Glomerular visceral epithelial cell (primary cell): Measurements from ENCODE around the gene BTK.

Experiments used
- DNase-seq: peaks from one replicate; pipeline ENCODE4 v3.0.0-alpha.2; 2016; ENCODE audit errors: extremely low spot score

The BTK gene

DNA sequence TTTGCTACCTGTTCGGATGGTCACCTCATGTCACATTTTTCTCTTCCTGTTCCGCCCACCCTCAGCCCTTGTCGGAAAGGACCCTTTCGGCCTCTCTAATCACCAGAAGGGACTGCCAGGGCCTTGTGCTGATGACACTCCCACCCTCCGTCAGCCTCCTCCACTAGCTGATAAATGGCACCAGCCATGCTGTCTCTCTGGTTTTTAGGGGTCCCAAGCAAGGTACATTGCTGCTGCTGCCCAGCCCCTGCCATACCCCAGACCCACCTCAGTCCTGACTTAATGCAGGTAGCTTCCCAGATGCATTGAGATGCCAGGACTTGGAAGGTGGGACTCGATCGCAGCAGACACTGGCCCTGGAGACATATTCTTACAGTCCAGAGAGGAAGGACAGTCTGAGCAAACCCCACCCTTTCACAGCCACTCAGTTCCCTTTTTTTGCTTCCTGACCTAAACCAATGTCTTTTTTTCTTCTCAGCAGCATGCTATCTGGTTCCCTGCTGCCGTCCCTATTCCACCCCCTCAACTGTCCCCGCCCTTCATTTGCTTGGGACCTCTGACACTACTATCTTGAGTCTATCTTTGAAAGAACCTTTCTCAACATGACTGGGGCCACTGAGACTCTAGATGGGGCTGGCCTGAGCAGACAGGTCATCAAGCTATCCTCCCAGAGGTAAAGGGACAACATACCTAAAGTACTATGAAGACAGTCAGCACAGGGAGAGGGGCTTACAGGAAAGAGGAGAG, at the start of gene BTK:
TSS of gene BTK (minus strand) at position 397 of the 747 bp plus-strand sequence. CDS start 10,907 bp downstream, outside the sequence.
- no peak for DNase-seq

GRCh38 chrX:101430457-101431078, 44.6 kb upstream of the BTK start:
- peak; percentile 12 for DNase-seq

DNA sequence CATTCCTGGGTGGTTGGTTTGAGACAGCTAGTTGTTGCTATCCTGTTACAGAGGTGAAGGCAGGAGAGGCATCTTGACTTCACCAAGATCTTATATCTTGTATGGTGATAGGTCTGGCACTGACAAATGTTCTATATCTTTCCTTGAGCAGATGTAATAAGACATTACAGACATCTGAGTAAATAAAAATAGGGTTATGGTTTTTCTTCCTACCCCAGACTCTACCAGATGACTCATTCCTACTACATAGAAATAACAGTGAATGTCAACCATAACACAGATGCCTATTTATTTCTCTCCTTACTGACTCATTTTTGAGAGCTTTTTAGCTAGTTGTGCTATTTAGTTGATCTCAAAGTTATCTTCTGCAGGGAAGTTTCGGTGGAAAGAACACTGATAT, 43.9 kb upstream of the BTK start:
- DNase-seq, result no peak

DNA sequence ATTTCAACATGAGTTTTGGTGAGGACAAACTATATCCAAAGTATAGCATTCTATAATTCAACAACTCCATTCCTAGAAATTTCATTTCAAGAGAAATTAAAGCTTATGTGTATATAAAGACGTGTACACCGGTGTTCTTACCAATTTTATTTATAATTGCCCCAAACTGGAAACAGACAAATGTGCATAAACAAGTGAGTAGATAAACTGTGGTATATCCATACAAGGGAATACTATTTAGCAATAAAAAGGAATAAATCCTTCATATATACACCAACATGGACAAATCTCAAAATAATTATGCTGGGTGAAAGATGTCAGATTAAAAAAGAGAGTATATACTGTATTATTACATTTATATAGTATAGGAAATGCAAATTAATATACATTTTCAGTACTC, 42.0 kb upstream of the BTK start:
- DNase-seq, result no peak

DNA sequence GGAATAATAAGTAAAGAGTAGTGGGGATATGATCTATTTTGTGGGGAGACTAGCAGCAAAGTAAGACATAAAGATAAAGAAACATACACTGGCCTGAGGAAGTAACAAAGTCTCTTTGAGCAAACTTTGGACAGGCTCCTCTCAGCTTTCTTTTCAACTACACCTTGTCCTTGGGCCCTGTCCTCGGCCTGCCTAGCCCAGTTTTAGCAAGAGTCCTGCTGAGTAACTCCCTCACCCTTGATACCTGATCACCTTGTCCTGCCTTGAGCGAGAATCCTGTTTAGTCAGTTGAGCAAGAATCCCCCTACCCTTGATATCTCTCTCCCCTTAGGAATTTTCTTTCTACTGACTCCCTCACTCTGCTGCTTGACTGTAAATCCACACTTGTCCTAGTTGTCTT, 33.5 kb upstream of the BTK start:
- DNase-seq, result no peak

DNA sequence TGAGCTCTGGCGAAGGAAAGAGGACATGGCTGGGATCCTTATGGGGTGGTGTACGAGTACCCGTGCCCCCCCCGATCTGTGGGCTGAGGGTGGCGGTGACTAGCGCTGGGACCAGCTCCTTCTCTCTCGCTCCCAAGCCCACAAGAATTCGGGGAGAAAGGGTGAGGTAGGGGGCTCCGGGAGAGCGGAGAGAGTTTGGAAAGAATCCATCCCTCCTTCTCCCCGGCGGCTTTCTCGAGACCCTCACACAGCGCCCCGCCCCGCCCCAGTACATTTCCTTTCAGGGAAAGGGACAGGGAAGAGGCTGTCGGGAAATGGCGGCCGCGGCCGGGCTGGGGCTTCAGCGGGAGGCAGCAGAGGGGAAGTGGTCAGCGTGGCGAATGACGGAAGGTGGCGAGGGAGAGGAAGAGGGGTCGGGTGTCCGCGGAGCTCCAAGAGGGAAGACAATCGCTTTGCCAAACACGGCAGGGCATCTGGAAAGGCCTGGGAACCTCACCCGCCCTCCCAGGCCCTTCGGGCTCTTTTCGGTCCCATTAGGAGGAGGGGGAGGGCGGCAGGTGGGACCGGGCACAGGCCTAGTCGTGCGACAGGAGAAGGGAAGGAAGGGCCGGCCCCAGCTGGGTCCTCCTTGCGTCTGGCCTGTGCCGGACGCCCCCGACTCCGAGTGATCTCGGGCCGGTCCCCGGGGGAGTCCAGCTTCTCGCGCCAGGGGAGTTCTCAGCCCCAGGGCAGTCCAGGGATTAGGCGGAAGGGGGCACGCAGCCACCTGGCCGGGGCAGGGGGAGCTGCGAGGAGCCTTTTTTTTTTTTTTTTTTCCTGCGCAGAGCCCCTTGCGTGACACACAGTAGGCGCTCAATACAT, 32.2 kb upstream of the BTK start:
- DNase-seq, result peak; percentile 31

- DNase-seq, result no peak
Measured at GRCh38 chrX:101417190-101417589, 31.2 kb upstream of the BTK start.

DNA sequence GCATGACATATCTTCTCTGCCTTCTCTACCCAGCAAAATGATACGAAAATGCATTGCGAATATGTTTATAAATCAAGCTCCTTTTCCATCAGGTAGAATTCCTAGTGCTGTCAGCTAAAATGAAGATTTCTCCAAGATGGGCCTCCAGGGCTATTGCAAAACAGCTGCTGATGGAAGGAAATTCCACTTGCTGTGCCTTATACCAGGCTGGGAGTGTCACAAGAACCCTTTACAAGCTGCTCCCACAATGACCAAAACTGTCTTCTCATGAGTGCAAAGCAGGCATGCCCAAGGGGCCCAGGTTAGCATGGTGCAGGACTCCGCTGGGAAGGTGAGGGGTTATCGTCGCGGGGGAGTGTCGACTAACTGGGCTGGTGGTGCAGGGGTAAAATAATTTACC, 30.7 kb upstream of the BTK start:
- no peak for DNase-seq

DNA sequence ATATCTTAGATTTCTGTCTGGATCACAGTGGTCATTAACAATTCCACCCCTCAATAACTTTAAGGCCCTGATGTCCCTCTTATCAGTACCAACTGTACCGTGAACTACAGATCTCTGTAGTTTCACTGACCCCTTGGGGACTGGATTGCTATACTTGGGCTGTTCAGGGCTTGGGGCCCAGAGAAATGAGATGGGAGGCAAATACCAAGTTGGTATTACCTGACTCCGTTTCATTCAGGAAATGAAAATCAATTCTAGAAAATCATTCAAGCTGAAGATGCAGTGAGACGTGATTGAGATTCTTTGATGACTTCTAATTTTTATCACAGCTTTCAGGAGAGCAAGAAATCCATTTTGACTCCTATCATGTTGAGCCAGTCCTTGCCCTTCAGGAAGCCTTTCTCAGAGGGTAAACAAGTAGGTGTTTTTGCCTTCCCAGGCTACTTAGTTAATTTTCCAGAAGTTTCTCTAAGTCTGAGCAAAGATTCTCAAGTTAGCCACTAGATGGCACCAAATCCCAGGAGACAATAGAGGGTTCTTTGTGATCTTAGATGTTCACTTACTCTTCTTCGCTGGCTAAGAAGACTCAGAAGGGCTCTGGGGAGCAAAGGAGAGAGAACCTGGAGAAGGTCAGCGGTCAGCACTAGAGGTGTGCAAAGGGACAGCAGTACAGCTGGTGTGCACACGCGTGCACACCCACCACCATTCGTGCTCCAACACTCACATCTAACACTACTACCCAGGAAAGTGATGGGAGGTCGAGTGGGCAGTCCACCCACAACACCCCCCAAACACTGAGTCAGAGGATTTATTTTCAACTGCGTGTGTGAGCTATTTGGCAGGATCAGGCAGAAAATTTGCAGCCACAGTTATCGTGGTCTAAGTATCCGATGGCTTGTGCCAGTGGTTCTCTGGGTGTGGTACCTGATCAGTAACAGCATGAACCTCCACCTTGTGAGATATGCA, 29.5 kb upstream of the BTK start:
- DNase-seq, result peak; percentile 59

DNA sequence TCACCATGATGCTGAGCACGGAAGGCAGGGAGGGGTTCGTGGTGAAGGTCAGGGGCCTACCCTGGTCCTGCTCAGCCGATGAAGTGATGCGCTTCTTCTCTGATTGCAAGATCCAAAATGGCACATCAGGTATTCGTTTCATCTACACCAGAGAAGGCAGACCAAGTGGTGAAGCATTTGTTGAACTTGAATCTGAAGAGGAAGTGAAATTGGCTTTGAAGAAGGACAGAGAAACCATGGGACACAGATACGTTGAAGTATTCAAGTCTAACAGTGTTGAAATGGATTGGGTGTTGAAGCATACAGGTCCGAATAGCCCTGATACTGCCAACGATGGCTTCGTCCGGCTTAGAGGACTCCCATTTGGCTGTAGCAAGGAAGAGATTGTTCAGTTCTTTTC, 26.0 kb upstream of the BTK start:
- DNase-seq, result no peak

- DNase-seq, result no peak
Measured at GRCh38 chrX:101410461-101410860, 24.5 kb upstream of the BTK start.

GRCh38 chrX:101409043-101409442, 23.1 kb upstream of the BTK start:
- no peak for DNase-seq

- no peak for DNase-seq
Measured at GRCh38 chrX:101408532-101408841, 22.5 kb upstream of the BTK start.

DNA sequence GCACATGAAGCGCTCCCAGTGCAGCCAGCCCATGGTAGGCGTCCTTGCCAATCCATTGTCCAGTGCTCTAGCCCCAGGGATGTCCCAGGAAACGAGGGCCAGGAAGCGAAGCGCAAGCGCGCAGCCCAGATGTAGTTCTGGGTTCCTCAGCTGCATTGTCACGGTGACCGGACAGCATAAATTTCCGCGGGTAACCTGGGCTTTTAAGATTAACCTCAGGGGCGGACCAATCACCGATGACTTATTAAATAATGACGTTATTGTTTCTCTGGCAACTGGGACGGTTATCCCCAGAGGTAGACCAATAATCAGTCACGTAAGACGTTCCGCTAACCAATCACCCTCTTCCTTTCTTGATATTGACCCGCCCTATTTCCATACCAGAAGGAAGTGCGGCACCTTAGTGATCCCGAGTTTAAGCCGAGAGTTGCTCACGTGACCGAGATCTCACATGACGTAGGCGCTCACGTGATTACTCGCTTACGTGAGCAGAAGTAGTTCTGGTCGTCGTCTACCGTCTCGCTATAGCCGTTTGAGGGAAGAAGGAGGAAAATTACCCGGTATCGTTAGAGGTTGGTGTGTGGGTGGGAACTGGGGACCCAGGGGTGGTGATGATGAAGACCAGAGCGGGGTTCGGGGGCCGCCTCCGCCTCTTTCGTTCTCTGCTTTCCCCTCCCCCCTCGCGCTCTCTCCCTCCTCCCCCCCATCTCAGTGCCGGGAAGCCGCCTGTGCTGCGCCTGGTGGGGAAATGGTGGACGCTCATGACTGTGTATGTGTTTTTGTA, 21.9 kb upstream of the BTK start, which contains the start of the genes GLA and HNRNPH2:
TSS of gene GLA (minus strand) at position 178 of the 784 bp plus-strand sequence. CDS start at position 156, 22 bp downstream.
TSS of gene HNRNPH2 (plus strand) at position 475 of the 784 bp plus-strand sequence. CDS start 3,767 bp downstream, outside the sequence.
- peak; percentile 97 for DNase-seq

DNA sequence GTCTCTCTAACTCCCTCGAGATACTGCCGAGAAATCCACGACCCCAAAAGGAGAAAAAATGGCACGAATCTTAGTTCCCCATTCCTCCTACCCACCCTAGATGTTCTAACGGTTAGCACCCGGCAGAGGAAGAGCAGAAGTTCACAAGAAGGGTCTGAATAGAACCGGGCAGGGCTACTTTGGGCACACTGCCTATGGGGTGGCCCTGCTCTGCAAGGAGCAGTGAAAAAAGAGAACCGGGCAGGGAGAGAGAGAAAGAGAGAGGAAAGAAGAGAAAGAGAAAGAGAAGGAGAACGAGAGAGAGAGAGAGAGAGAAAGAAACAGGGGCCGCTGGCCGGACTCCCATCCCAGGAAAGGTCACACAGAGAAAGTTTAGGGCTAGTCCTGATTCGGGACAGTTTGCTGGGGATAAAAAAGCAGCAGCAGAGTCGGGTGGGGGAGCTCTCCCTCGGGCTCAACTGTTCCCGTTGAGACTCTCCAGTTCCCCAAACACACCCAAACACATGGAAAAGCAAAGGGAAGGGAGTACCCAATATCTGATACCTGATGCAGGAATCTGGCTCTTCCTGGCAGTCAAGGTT, 21.3 kb upstream of the BTK start:
- no peak for DNase-seq

- no peak for DNase-seq
Measured at GRCh38 chrX:101399825-101400224, 13.8 kb upstream of the BTK start.

- DNase-seq, result no peak
Measured at GRCh38 chrX:101398694-101399093, 12.7 kb upstream of the BTK start.

DNA sequence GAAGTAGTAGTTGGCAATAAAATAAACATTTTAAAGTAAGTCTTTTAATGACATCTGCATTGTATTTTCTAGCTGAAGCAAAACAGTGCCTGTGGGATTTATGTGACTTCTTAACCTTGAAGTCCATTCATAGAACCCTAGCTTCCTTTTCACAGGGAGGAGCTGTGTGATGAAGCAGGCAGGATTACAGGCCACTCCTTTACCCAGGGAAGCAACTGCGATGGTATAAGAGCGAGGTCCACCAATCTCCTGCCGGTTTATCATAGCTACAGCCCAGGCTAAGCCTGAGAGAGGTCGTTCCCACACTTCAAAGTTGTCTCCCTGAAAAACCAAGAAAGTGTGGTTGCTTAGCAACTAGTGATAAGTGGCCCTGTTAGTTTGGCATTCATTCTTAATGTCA, 11.8 kb upstream of the BTK start:
- DNase-seq, result no peak

DNA sequence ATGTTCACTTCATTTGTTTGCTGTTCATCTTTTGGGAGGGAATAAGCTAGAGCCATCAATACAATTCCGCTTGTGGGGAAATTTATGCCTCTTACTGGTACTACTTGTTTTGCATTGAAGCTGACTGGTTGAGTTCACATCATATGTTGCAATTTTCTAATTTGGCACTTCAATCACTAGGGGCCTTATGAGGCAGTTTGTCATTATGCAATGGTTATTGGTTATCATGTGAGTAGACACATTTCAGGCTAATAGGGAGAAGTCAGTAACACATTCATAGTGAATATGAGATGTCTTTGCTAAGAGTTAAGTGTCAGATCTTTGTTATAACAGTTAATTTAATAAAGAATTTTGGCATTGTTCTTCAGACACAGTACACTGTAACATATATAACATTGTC, 9.8 kb upstream of the BTK start:
- no peak for DNase-seq

- no peak for DNase-seq
Measured at GRCh38 chrX:101394372-101394771, 8.4 kb upstream of the BTK start.
